H1 (cell line): ENCODE results near the gene ENTPD6. TPM values are rescaled to one million over a fixed set of nuclear protein-coding genes. Genes with fewer than 3 reads are reported as not detected.

Experiments
- CTCF ChIA-PET: fragments of 300-600 bp; sonication (Branson Sonifier 250); formaldehyde crosslinking; loops from one replicate; lab custom pipeline; 2021; ENCODE audit not compliant: partially characterized antibody; lab: Charles Lee
- POLR2A ChIA-PET: fragments of 300-600 bp; sonication (Branson Sonifier 250); formaldehyde crosslinking; loops from one replicate; lab custom pipeline; 2021; ENCODE audit warnings: inconsistent platforms; ENCODE audit not compliant: partially characterized antibody; lab: Charles Lee
- DNase-seq, 2 experiments: peaks; one replicate each; pipeline versions ENCODE4 v3.0.0 to v3.0.0-alpha.2; 2010 to 2022; ENCODE audit warnings: low spot score in 2 of 2, low read depth in 1 of 2, mixed read lengths in 1 of 2
- FAIRE-seq: peaks from 2 replicates; lab custom pipeline; 2011; peaks lifted over from hg19 to GRCh38; lab: Jason Lieb, UNC
- H2AFZ ChIP-seq: 2 replicates; pipeline ENCODE4 v1.8.1; 2012; ENCODE audit warnings: low read length, inconsistent platforms
- H2AK5ac ChIP-seq: 2 replicates; pipeline ENCODE4 v1.6.1; 2013; ENCODE audit warnings: low read depth, low read length
- H2BK120ac ChIP-seq: replicated peaks from 2 replicates; pipeline ENCODE3; 2013; ENCODE audit warnings: low read depth, low read length, inconsistent platforms
- H2BK12ac ChIP-seq: 2 replicates; pipeline ENCODE4 v1.6.1; 2013; ENCODE audit warnings: low read depth, low read length
- H2BK15ac ChIP-seq: 2 replicates; pipeline ENCODE4 v1.6.1; 2013; ENCODE audit warnings: low read length
- H2BK20ac ChIP-seq: 2 replicates; pipeline ENCODE4 v1.6.1; 2013; ENCODE audit warnings: low read length
- H2BK5ac ChIP-seq: 2 replicates; pipeline ENCODE4 v1.6.1; 2013; ENCODE audit warnings: low read depth, low read length
- H3K14ac ChIP-seq: 2 replicates; pipeline ENCODE4 v1.6.1; 2013; ENCODE audit warnings: inconsistent platforms; ENCODE audit not compliant: insufficient read length
- H3K18ac ChIP-seq: 2 replicates; pipeline ENCODE4 v1.6.1; 2013; ENCODE audit warnings: low read length; ENCODE audit errors: extremely low read depth
- H3K23ac ChIP-seq: 2 replicates; pipeline ENCODE4 v1.6.1; 2013; ENCODE audit warnings: inconsistent platforms; ENCODE audit not compliant: insufficient read length
- H3K23me2 ChIP-seq: 2 replicates; pipeline ENCODE4 v1.6.1; 2013; ENCODE audit warnings: low read depth, low read length
- H3K27ac ChIP-seq: 2 replicates; pipeline ENCODE4 v1.6.1; 2011; ENCODE audit warnings: low read depth, low read length, inconsistent platforms
- H3K27me3 ChIP-seq, 4 experiments: replicated peaks in 1 of 4; 1 replicate in 1 of 4; 2 replicates in 3 of 4; pipeline versions ENCODE4 v1.6.1 to v1.8.1; 2011 to 2013; ENCODE audit warnings: low read length in 3 of 4, mild to moderate bottlenecking in 3 of 4, inconsistent platforms in 2 of 4, mixed read lengths in 2 of 4, moderate library complexity in 1 of 4; ENCODE audit not compliant: control insufficient read depth in 3 of 4, insufficient read depth in 3 of 4; ENCODE audit errors: extremely low read depth in 1 of 4
- H3K36me3 ChIP-seq, 4 experiments: 2 replicates each; pipeline versions ENCODE4 v1.6.1 to v1.8.1; 2011 to 2013; ENCODE audit warnings: mild to moderate bottlenecking in 4 of 4, low read length in 3 of 4, moderate library complexity in 2 of 4, control low read depth in 1 of 4, inconsistent platforms in 1 of 4; ENCODE audit not compliant: insufficient read depth in 4 of 4, control insufficient read depth in 2 of 4
- H3K4ac ChIP-seq: replicated peaks from 2 replicates; pipeline ENCODE3; 2013; ENCODE audit warnings: low read length, low read depth, mixed read lengths, inconsistent platforms; ENCODE audit not compliant: insufficient read length
- H3K4me1 ChIP-seq, 4 experiments: replicated peaks in 1 of 4; 1 replicate in 1 of 4; 2 replicates in 3 of 4; pipeline versions ENCODE4 v1.6.1 to v1.8.1; 2011 to 2013; ENCODE audit warnings: low read length in 3 of 4, inconsistent platforms in 2 of 4, mixed read lengths in 1 of 4; ENCODE audit not compliant: insufficient read depth in 4 of 4, control insufficient read depth in 3 of 4
- H3K4me2 ChIP-seq, 2 experiments: 2 replicates each; pipeline versions ENCODE4 v1.6.1 to v1.8.1; 2011 to 2013; ENCODE audit warnings: low read depth in 2 of 2, low read length in 2 of 2, control low read depth in 1 of 2, inconsistent platforms in 1 of 2, mild to moderate bottlenecking in 1 of 2; ENCODE audit not compliant: insufficient read depth in 1 of 2
- H3K4me3 ChIP-seq, 4 experiments: fragments of 200-600, 300-600 bp in 1 of 4; sonication (generic), shearing (Covaris generic), sonication (Bioruptor Twin) in 1 of 4; 2 replicates each; pipeline versions ENCODE4 v1.5.1 to v1.8.1; 2011 to 2016; ENCODE audit warnings: low read length in 4 of 4, low read depth in 3 of 4, control low read depth in 2 of 4, inconsistent platforms in 2 of 4, mild to moderate bottlenecking in 2 of 4, mixed read lengths in 1 of 4, moderate library complexity in 1 of 4; ENCODE audit not compliant: insufficient read depth in 2 of 4; ENCODE audit errors: extremely low read depth in 1 of 4
- H3K56ac ChIP-seq: replicated peaks from 2 replicates; pipeline ENCODE3; 2013; ENCODE audit warnings: low read depth, mild to moderate bottlenecking, mixed read lengths, low read length, inconsistent platforms; ENCODE audit not compliant: insufficient read length
- H3K79me1 ChIP-seq: 2 replicates; pipeline ENCODE4 v1.6.1; 2013; ENCODE audit warnings: low read depth, low read length, control low read depth
- H3K79me2 ChIP-seq, 2 experiments: 2 replicates each; pipeline versions ENCODE4 v1.6.1 to v1.8.1; 2012 to 2013; ENCODE audit warnings: low read length in 2 of 2, mild to moderate bottlenecking in 2 of 2, inconsistent platforms in 1 of 2; ENCODE audit not compliant: insufficient read depth in 2 of 2, control insufficient read depth in 1 of 2
- H3K9ac ChIP-seq, 4 experiments: replicated peaks in 1 of 4; 1 replicate in 1 of 4; 2 replicates in 3 of 4; pipeline versions ENCODE4 v1.6.1 to v1.8.1; 2011 to 2013; ENCODE audit warnings: low read depth in 3 of 4, low read length in 3 of 4, control low read depth in 2 of 4, mild to moderate bottlenecking in 2 of 4, moderate library complexity in 2 of 4, inconsistent platforms in 1 of 4; ENCODE audit errors: extremely low read depth in 1 of 4
- H3K9me3 ChIP-seq, 2 experiments: 2 replicates each; pipeline versions ENCODE4 v1.6.1 to v1.8.1; 2012 to 2013; ENCODE audit warnings: mild to moderate bottlenecking in 2 of 2, moderate library complexity in 2 of 2, control low read depth in 1 of 2, inconsistent platforms in 1 of 2, low read depth in 1 of 2, low read length in 1 of 2, mixed read lengths in 1 of 2; ENCODE audit not compliant: insufficient read depth in 2 of 2
- H4K20me1 ChIP-seq, 2 experiments: replicated peaks in 1 of 2; 2 replicates each; pipeline versions ENCODE3 to v1.8.1; 2011 to 2013; ENCODE audit warnings: inconsistent platforms in 2 of 2, low read length in 2 of 2, mild to moderate bottlenecking in 1 of 2; ENCODE audit not compliant: insufficient read depth in 2 of 2, control insufficient read depth in 1 of 2
- H4K5ac ChIP-seq: 2 replicates; pipeline ENCODE4 v1.6.1; 2013; ENCODE audit warnings: low read length, low read depth, mixed read lengths, inconsistent platforms; ENCODE audit not compliant: insufficient read length
- H4K8ac ChIP-seq: 2 replicates; pipeline ENCODE4 v1.8.0; 2013; ENCODE audit warnings: mild to moderate bottlenecking, moderate library complexity, low read length, inconsistent platforms; ENCODE audit not compliant: insufficient read depth; ENCODE audit errors: extremely low read depth
- H4K91ac ChIP-seq: replicated peaks from 2 replicates; pipeline ENCODE3; 2013; ENCODE audit warnings: low read length, mixed read lengths, inconsistent platforms; ENCODE audit not compliant: insufficient read length
- ASH2L ChIP-seq: fragments of 200-600, 300-600 bp; sonication (generic); IDR thresholded peaks from one replicate; pipeline ENCODE4 v1.7.1; 2017; ENCODE audit warnings: low read length
- BRCA1 ChIP-seq: IDR thresholded peaks from 2 replicates; pipeline ENCODE4 v1.6.1; 2012; ENCODE audit warnings: low read depth, low read length, improper control_type of control experiment
- CHD2 ChIP-seq: IDR thresholded peaks from 2 replicates; pipeline ENCODE4 v1.6.1; 2012; ENCODE audit warnings: low read length, improper control_type of control experiment
- CTBP2 ChIP-seq: IDR thresholded peaks from 2 replicates; pipeline ENCODE4 v1.7.0; 2011; ENCODE audit warnings: borderline replicate concordance, mild to moderate bottlenecking, moderate library complexity, mixed read lengths, low read length; ENCODE audit not compliant: insufficient read depth, insufficient read length
- MAX ChIP-seq: IDR thresholded peaks from 2 replicates; pipeline ENCODE4 v1.6.1; 2012; ENCODE audit warnings: inconsistent platforms
- SAP30 ChIP-seq: fragments of 300-600 bp; sonication (generic); IDR thresholded peaks from 2 replicates; pipeline ENCODE4 v1.7.1; 2012; ENCODE audit warnings: low read length, moderate library complexity, mild to moderate bottlenecking, inconsistent platforms; ENCODE audit not compliant: insufficient read depth, insufficient replicate concordance
- SP4 ChIP-seq: IDR thresholded peaks from 2 replicates; pipeline ENCODE4 v1.6.1; 2012; ENCODE audit warnings: low read length, inconsistent platforms
- TAF7 ChIP-seq: optimal IDR thresholded peaks from 2 replicates; pipeline ENCODE3; 2011; ENCODE audit warnings: low read depth, mild to moderate bottlenecking, inconsistent platforms, low read length, moderate library complexity, borderline replicate concordance
- WGBS, 2 experiments: shearing (Covaris generic) in 1 of 2; methylation state at CpG; one replicate each; pipeline versions ENCODE4 v1.1.6 to v1.1.7; 2013 to 2015; ENCODE audit warnings: low lambda C conversion rate in 2 of 2, mixed read lengths in 2 of 2, inconsistent platforms in 1 of 2, low coverage in 1 of 2, missing lambda C conversion rate in 1 of 2; ENCODE audit not compliant: insufficient replicate concordance in 2 of 2, insufficient coverage in 1 of 2, insufficient read length in 1 of 2; ENCODE audit errors: extremely low coverage in 1 of 2, missing lambda C conversion rate in 1 of 2; 5-methylcytosine and 5-hydroxymethylcytosine counted together
- polyA plus RNA-seq, 7 experiments: library from polyadenylated mRNA; depleted of rRNA in 3 of 7; stranded (reverse) in 5 of 7; unstranded in 2 of 7; fragments of >200 nt in 5 of 7; fragments of 200-250 nt in 2 of 7; gene quantifications; 1 replicate in 5 of 7; 2 replicates in 1 of 7; 4 replicates in 1 of 7; pipeline versions ENCODE4 v1.2.1 to v1.2.3, GENCODE V29; 2011 to 2013; ENCODE audit warnings: missing spikeins in 2 of 7, mixed read lengths in 2 of 7
- total RNA-seq: library from RNA; stranded (reverse); fragmentation: NEBNext Ultra II Directional; extraction: Animal tissue kit (Norgen Biotek cat#: 25700); gene quantifications from 2 replicates; pipeline ENCODE4 v1.2.1, GENCODE V29; 2021
- TF ChIP-seq, protein P1 (sequence below): IDR thresholded peaks from 2 replicates; pipeline ENCODE4 v1.6.1; 2011; ENCODE audit warnings: low read length, improper control_type of control experiment

Gene ENTPD6
- total and polyA plus RNA-seq, 2 of the 8 experiments (the other 6 are each of a cell fraction or from before 2014, with no cell fraction given) = 47.8 to 57.3 TPM

DNA sequence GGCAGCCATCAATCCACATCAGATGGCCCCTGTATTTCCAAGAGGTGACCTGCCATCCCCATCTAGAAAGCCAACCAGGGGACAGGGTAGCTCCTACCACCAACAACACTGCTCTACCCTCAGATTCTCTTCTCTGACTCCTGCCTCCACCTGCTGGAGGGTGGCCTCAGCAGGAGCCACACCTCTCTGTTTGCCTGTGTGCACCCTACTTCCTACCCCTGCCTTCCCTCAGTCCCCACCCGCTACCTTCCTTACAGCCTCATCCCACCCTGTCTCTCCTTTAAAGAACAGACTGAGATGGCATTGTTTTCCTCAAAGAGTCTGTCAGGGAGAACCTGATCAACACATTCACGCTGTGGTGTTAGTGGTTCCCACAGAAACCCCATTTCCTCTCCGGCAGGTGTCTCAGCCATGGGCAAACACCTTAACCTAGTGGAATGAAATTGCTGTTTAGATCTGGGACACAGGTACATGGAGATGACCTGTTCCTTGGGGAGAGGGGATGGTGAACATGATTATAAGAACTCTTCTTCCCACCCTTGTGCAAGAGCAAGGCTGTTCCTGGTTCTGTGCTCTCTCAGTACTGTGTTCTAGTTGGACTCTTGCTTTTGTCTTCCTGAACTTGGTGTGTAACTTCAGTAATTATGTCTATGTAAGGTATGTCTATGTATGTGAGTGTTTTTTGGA, 1.8 kb downstream of the ENTPD6 start:
- TF ChIP-seq CHD2 (no peak), MAX (no peak), TAF7 (no peak), ASH2L (no peak), SP4 (no peak), CTBP2 (no peak), BRCA1 (no peak), SAP30 (no peak)
- TF ChIP-seq, protein P1, sequence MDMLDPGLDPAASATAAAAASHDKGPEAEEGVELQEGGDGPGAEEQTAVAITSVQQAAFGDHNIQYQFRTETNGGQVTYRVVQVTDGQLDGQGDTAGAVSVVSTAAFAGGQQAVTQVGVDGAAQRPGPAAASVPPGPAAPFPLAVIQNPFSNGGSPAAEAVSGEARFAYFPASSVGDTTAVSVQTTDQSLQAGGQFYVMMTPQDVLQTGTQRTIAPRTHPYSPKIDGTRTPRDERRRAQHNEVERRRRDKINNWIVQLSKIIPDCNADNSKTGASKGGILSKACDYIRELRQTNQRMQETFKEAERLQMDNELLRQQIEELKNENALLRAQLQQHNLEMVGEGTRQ = no peak
- TF ChIP-seq, all 59 proteins: peak for 0
- Histone ChIP-seq H3K4me2 (peak overlapping the region; percentile 99 to 100), H4K8ac (no peak overlapping the region), H3K9me3 (no peaks in the 10 kb centered on the region), H2BK20ac (no peak overlapping the region), H2BK5ac (no peak overlapping the region), H4K5ac (no peak overlapping the region), H3K4me1 (peaks cover 4 to 12% (median 10%) of the 10 kb centered on the region in 4 experiments), H3K56ac (no peak overlapping the region), H3K79me1 (peaks cover 6% of the 10 kb centered on the region), H2BK15ac (0 out of 2 replicates have a peak overlapping the region, but pooled peaks have one; percentile 98), H3K9ac (no peak overlapping the region), H3K14ac (no peak overlapping the region), H3K27me3 (peaks cover 0 to 6% (median under 1%) of the 10 kb centered on the region in 4 experiments; a peak in 3 of 7 replicates), H3K23me2 (peaks cover 12% of the 10 kb centered on the region; the same call in 1 of the 2 replicates), H2AK5ac (peak overlapping the region; percentile 53; the same call in 1 of the 2 replicates), H2AFZ (no peak overlapping the region), H3K23ac (no peak overlapping the region), H3K27ac (no peak overlapping the region), H3K36me3 (no peaks in the 10 kb centered on the region), H3K18ac (no peak overlapping the region), H4K91ac (no peak overlapping the region), H2BK120ac (no peak overlapping the region), H3K79me2 (peaks cover 0 to under 1% of the 10 kb centered on the region in 2 experiments; a peak in 1 of 4 replicates), H3K4ac (no peak overlapping the region), H4K20me1 (peaks cover 2 to 10% of the 10 kb centered on the region in 2 experiments), H3K4me3 (peak overlapping the region in 3 of 4 experiments; percentile 76 to 94 (median 83); a peak in 5 of 8 replicates), H2BK12ac (0 out of 2 replicates have a peak overlapping the region, but pooled peaks have one; percentile 17)
- POLR2A ChIA-PET = interaction anchor here (0.7 kb wide), 1 partner anchor 133 kb away, joined by 3 read pairs; no protein-coding TSS in a partner anchor
- WGBS, 2 experiments = 78% methylated on average over 3 of the region's 3 CpGs; no CpG with 5 or more reads in 1 of the 2 experiments
- no peak for DNase-seq
- CTCF ChIA-PET = no interaction called here
- no peak for FAIRE-seq
